ENCODE measurements around the gene CA11. TPM values are rescaled to one million over a fixed set of nuclear protein-coding genes. Genes with fewer than 3 reads are reported as not detected.

Gene CA11
- total RNA-seq, 4 donors from 2014 or later = 1.4 to 2.5 TPM; not detected in 2

GRCh38 chr19:48619692-48620585 is 26.0 kb downstream of the CA11 start:
- peak overlapping the region; percentile 90 to 97 (median 94) for H3K27ac ChIP-seq
- no peaks in the 10 kb centered on the region for H3K27me3 ChIP-seq
- in situ Hi-C loops (cut with MboI; ENCODE audit: low pct_ligation_motif_present in 1 of 4, low pct_unique_long_range_greater_than_20kb in 1 of 4, low sequenced_read_pairs in 3 of 4) (no loop called here), intact Hi-C loops (cut with DNase I; ENCODE audit: low total_unique reads) (no loop called here)
- 31 to 57% methylated on average over 1 to 6 of the region's 6 CpGs for WGBS, 2 donors (ENCODE audit: low coverage in 1 of 2)
- H3K9me3 ChIP-seq = no peaks in the 10 kb centered on the region
- peaks cover 31 to 62% (median 55%) of the 10 kb centered on the region in 4 donors for H3K4me1 ChIP-seq
- H3K4me3 ChIP-seq = peak overlapping the region; percentile 42 to 90 (median 64)
- no peak for DNase-seq
- TF ChIP-seq POLR2A (IDR thresholded peaks at IDR 0.05) (no peak), CTCF (IDR thresholded peaks at IDR 0.05) (peak in 2 of 5 experiments; percentile 27)
- peaks cover 0 to 19% (median 6%) of the 10 kb centered on the region in 4 donors for H3K36me3 ChIP-seq

GRCh38 chr19:48618916-48619691 is 26.9 kb downstream of the CA11 start, which contains the start of the genes RPL18 and SPHK2:
TSS of gene RPL18 (minus strand) at chr19:48619178. CDS start at chr19:48619143, 35 bp downstream.
TSS of gene SPHK2 (plus strand) at chr19:48619506. CDS start at chr19:48620515, 1,009 bp downstream.
- intact Hi-C loops (cut with DNase I; ENCODE audit: low total_unique reads) (no loop called here), in situ Hi-C loops (cut with MboI; ENCODE audit: low pct_ligation_motif_present in 1 of 4, low pct_unique_long_range_greater_than_20kb in 1 of 4, low sequenced_read_pairs in 3 of 4) (no loop called here)
- DNase-seq = peak; percentile 98
- H3K4me3 ChIP-seq = peak within 1 kb of the TSS; percentile 56 to 90 (median 68)
- no peaks in the 10 kb centered on the region for H3K9me3 ChIP-seq
- H3K36me3 ChIP-seq = peaks cover 0 to 19% (median 6%) of the 10 kb centered on the region in 4 donors
- no peaks in the 10 kb centered on the region for H3K27me3 ChIP-seq
- WGBS, 2 donors (ENCODE audit: low coverage in 1 of 2) = 0% methylated on average over 15 to 39 of the region's 69 CpGs
- TF ChIP-seq POLR2AphosphoS5 (IDR thresholded peaks at IDR 0.05) = peak; percentile 96 to 98 (median 97)
- peak in 1 of 5 experiments; percentile 13 for TF ChIP-seq CTCF (IDR thresholded peaks at IDR 0.05)
- TF ChIP-seq POLR2A (IDR thresholded peaks at IDR 0.05) = peak; percentile 96
- peak; percentile 49 for TF ChIP-seq EP300 (IDR thresholded peaks at IDR 0.05; ENCODE audit: low read depth)
- peaks cover 31 to 55% (median 49%) of the 10 kb centered on the region in 4 donors for H3K4me1 ChIP-seq
- peak within 1 kb of the TSS; percentile 90 to 97 (median 94) for H3K27ac ChIP-seq

GRCh38 chr19:48618278-48618915 is 27.6 kb downstream of the CA11 start:
- Histone ChIP-seq H3K4me3 (peak overlapping the region; percentile 56 to 90 (median 68)), H3K36me3 (peaks cover 0 to 19% (median 6%) of the 10 kb centered on the region in 4 donors), H3K27ac (peak overlapping the region; percentile 90 to 97 (median 94)), H3K27me3 (no peaks in the 10 kb centered on the region), H3K9me3 (no peaks in the 10 kb centered on the region), H3K4me1 (peaks cover 28 to 50% (median 44%) of the 10 kb centered on the region in 4 donors)
- TF ChIP-seq CTCF (IDR thresholded peaks at IDR 0.05) = no peak
- no peak for DNase-seq
- in situ Hi-C loops (cut with MboI; ENCODE audit: low pct_ligation_motif_present in 1 of 4, low pct_unique_long_range_greater_than_20kb in 1 of 4, low sequenced_read_pairs in 3 of 4) (no loop called here), intact Hi-C loops (cut with DNase I; ENCODE audit: low total_unique reads) (no loop called here)
- WGBS, 2 donors (ENCODE audit: low coverage in 1 of 2) = 0% methylated on average over 18 of the region's 18 CpGs; no CpG with 5 or more reads in 1 of the 2 donors

Measured in transverse colon (tissue), 4 donors.